ENCODE measurements around the gene MKNK2. TPM values are rescaled to one million over a fixed set of nuclear protein-coding genes. Genes with fewer than 3 reads are reported as not detected.
A peak's percentile ranks its signal among the peaks of the same experiment; 100 is the strongest.

Gene MKNK2
- total and polyA plus RNA-seq, 10 donors: 88.2 to 389 (median 220) TPM

DNA sequence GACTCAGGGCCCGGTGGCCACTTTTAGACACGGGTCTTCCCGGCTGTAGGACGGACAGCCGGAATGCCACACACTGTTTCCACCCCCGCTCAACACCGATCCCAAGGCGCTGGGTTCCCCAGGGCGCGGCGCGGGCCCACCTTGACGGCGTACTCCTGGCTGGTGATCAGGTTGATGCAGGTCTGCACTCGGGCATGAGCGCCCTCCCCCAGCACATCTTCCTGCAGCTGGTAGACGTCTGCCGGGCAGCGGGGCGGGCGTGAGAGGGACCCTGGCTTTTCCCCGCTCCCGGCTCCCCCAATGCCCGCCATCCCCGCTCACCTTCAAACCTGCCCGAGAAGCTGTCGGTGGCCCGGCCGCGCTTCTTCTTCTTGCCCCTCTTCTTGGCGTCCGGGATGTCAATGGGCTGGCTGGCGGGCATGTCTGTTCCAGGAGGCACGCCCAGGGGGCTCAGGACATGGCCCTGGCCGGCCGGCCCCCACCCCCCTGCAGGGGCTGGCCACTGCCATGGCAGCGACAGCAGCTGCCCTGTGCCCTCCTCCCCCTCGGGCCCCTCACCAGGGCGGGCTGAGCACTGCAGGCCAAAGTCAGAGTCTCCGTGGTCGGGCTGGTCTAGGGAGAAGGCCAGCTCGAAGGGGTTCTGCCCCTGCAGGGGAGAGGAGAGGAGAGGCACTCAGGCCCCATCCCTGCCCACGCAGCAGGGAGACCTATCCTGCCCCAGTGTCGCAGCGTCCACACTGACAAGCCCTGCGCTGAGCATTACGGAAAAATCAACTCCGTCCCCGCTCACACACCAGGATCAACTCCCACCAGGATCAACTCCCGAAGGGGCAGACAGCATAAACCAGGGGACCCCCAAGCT is 4.8 kb downstream of the MKNK2 start:
- H3K27ac ChIP-seq: peak overlapping the region in 6 of 8 donors; percentile 16 to 100 (median 98)
- H3K4me3 ChIP-seq: peak overlapping the region in 1 of 8 donors; percentile 15
- H3K4me1 ChIP-seq: peaks cover 78 to 91% (median 86%) of the 10 kb centered on the region in 6 donors
- peak; percentile 74 for DNase-seq
- no peaks in the 10 kb centered on the region for H3K27me3 ChIP-seq (replicated peaks in 1 of 7)
- intact Hi-C loops (cut with DNase I; ENCODE audit: low total_unique reads): no loop called here
- TF ChIP-seq POLR2A (IDR thresholded peaks at IDR 0.05) (no peak), POLR2AphosphoS5 (IDR thresholded peaks at IDR 0.05) (peak in 2 of 3 donors; percentile 28 to 70)
- peaks cover 0 to 82% (median 54%) of the 10 kb centered on the region in 6 donors for H3K36me3 ChIP-seq
- no peaks in the 10 kb centered on the region for H3K9me3 ChIP-seq
- WGBS, 5 donors: 83 to 94% (median 92%) methylated on average over 32 to 50 of the region's 50 CpGs

- peak; percentile 78 for DNase-seq
- no peaks in the 10 kb centered on the region for H3K27me3 ChIP-seq (replicated peaks in 1 of 7)
- no peaks in the 10 kb centered on the region for H3K9me3 ChIP-seq
- peak in 1 of 3 donors; percentile 36 for TF ChIP-seq POLR2AphosphoS5 (IDR thresholded peaks at IDR 0.05)
- TF ChIP-seq, protein P1, sequence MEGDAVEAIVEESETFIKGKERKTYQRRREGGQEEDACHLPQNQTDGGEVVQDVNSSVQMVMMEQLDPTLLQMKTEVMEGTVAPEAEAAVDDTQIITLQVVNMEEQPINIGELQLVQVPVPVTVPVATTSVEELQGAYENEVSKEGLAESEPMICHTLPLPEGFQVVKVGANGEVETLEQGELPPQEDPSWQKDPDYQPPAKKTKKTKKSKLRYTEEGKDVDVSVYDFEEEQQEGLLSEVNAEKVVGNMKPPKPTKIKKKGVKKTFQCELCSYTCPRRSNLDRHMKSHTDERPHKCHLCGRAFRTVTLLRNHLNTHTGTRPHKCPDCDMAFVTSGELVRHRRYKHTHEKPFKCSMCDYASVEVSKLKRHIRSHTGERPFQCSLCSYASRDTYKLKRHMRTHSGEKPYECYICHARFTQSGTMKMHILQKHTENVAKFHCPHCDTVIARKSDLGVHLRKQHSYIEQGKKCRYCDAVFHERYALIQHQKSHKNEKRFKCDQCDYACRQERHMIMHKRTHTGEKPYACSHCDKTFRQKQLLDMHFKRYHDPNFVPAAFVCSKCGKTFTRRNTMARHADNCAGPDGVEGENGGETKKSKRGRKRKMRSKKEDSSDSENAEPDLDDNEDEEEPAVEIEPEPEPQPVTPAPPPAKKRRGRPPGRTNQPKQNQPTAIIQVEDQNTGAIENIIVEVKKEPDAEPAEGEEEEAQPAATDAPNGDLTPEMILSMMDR (IDR thresholded peaks at IDR 0.05 in 8 of 11, conservative IDR thresholded peaks at IDR 0.05 in 3 of 11): no peak
- peaks cover 0 to 89% (median 61%) of the 10 kb centered on the region in 6 donors for H3K36me3 ChIP-seq
- H3K4me3 ChIP-seq: peak overlapping the region in 1 of 8 donors; percentile 17
- intact Hi-C loops (cut with DNase I; ENCODE audit: low total_unique reads): no loop called here
- H3K27ac ChIP-seq: peak overlapping the region; percentile 34 to 100 (median 82)
- peaks cover 85 to 97% (median 92%) of the 10 kb centered on the region in 6 donors for H3K4me1 ChIP-seq
- WGBS, 5 donors: 60 to 84% (median 71%) methylated on average over 1 to 14 of the region's 14 CpGs
Observed at GRCh38 chr19:2045501-2046045, 5.5 kb downstream of the MKNK2 start.

DNA sequence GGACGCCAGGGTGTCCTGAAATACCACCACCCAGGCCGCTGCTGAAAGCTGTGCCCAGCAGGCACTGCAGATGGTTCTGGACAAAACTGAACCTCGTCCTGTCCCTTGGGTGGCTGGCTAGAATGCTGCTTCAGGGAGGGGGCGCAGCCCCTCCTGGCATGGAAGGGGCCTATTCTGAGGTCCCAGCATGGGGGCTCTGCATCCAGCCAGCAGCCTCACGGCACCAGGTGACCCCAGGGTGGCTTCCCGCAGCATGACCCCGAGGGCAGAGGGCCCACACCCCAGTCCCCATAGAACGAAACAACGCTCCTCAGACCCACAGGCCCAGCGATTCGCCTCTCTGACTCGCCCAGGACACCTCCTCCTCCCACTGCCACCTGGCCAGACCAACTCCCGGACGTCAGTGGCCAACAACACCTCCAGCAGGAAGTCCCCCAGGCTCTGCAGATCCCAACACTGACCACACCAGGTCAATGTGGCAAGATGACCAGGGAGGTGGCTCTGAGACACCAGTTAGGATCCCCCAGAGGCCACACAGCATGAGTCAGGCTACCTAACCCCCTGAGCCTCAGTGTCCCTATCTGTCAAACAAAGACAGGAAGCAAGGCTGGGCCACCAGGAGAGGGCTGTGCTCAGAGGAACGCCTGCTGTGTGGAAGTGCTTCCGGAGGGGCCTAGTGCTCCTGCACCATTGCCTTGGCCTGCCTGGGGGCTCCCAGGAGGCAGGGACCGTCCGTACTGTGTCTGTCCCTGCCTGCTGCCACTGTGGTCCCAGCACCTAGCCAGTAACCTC is 6.1 kb downstream of the MKNK2 start:
- Histone ChIP-seq H3K36me3 (peaks cover 0 to 96% (median 67%) of the 10 kb centered on the region in 6 donors), H3K27ac (peak overlapping the region; percentile 42 to 100 (median 82)), H3K4me3 (peak overlapping the region in 1 of 8 donors; percentile 17), H3K27me3 (replicated peaks in 1 of 7) (no peaks in the 10 kb centered on the region), H3K4me1 (peaks cover 90 to 100% (median 98%) of the 10 kb centered on the region in 6 donors), H3K9me3 (no peaks in the 10 kb centered on the region)
- 68 to 86% (median 81%) methylated on average over 4 to 18 of the region's 18 CpGs for WGBS, 5 donors
- TF ChIP-seq POLR2AphosphoS5 (IDR thresholded peaks at IDR 0.05) (peak in 2 of 3 donors; percentile 33 to 42), POLR2A (IDR thresholded peaks at IDR 0.05) (no peak)
- intact Hi-C loops (cut with DNase I; ENCODE audit: low total_unique reads): no loop called here
- no peak for DNase-seq

DNA sequence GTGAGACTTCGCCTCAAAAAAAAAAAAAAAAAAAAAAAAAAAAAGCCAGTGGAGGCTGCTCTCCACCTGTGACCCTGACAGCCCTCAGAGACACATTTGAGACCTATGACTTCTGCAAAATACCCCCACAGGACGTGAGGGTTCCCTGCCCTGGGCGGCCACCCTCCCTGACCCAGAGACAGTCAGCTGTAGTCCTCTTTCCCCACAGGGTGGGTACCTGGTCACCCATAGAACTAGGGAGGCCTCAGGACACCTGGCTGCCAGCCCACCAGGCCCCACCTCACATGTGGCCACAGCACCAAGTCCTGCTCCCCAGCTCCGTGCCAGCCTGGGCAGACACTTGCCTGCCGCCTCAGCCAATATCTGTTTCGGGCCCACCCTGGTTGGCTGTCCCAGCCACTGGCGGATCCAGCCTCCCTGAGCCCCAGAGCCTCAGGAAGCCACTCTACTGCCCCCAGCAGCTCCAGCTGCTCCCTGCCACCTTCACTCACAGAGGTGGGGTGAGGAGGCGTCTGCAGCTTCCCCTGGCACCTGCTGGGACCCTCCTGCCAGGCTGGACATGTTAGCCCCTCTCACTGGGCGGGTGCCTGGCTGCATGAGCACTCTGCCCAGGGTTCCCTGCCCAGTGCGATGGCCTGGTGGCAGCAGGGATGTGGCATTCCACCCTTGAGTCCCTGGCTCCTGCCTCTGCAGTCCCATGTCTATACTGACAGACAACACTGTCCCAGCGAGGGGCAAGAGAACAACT is 6.9 kb downstream of the MKNK2 start:
- Histone ChIP-seq H3K27ac (peak overlapping the region; percentile 65 to 100 (median 96)), H3K27me3 (replicated peaks in 1 of 7) (no peaks in the 10 kb centered on the region), H3K9me3 (no peaks in the 10 kb centered on the region), H3K36me3 (peaks cover 0 to 99% (median 75%) of the 10 kb centered on the region in 6 donors), H3K4me1 (peaks cover 91 to 100% (median 100%) of the 10 kb centered on the region in 6 donors), H3K4me3 (peak overlapping the region in 1 of 8 donors; percentile 17)
- no peak for TF ChIP-seq POLR2A (IDR thresholded peaks at IDR 0.05)
- TF ChIP-seq, protein P1 (IDR thresholded peaks at IDR 0.05 in 8 of 11, conservative IDR thresholded peaks at IDR 0.05 in 3 of 11): no peak
- peak in 2 of 3 donors; percentile 51 to 68 for TF ChIP-seq POLR2AphosphoS5 (IDR thresholded peaks at IDR 0.05)
- intact Hi-C loops (cut with DNase I; ENCODE audit: low total_unique reads): no loop called here
- 60 to 77% (median 70%) methylated on average over 8 to 11 of the region's 11 CpGs for WGBS, 5 donors
- DNase-seq: peak; percentile 84
